HG03354 (cell line): ENCODE measurements around the gene ITPK1.
"Not testable (repeated sequence)": the region's sequence is repeated elsewhere in the genome, so short reads cannot be mapped to it uniquely, and the experiment has no call there.

Source experiments
- ATAC-seq: cut with Tn5 transposase; IDR thresholded peaks from one replicate; pipeline ENCODE4 v1.9.1; 2021; ENCODE audit warnings: mild to moderate bottlenecking; ENCODE audit not compliant: unreplicated experiment, poor library complexity, severe bottlenecking

ITPK1 gene

GRCh38 chr14:93065272-93065730 is 50.4 kb downstream of the ITPK1 start:
- ATAC-seq: no peak

- no peak for ATAC-seq
Observed at GRCh38 chr14:93064411-93065271, 51.1 kb downstream of the ITPK1 start.

GRCh38 chr14:93063393-93063792 is 52.3 kb downstream of the ITPK1 start:
- ATAC-seq: no peak

GRCh38 chr14:93062890-93063289 is 52.8 kb downstream of the ITPK1 start:
- no peak for ATAC-seq

GRCh38 chr14:93062013-93062412 is 53.7 kb downstream of the ITPK1 start:
- ATAC-seq: not testable (repeated sequence)

- no peak for ATAC-seq
Observed at GRCh38 chr14:93061380-93062012, 54.2 kb downstream of the ITPK1 start.

GRCh38 chr14:93060841-93061240 is 54.9 kb downstream of the ITPK1 start:
- no peak for ATAC-seq

GRCh38 chr14:93059917-93060545 is 55.7 kb downstream of the ITPK1 start:
- no peak for ATAC-seq

- ATAC-seq: no peak
Observed at GRCh38 chr14:93059260-93059659, 56.5 kb downstream of the ITPK1 start.

GRCh38 chr14:93057586-93058280 is 58.0 kb downstream of the ITPK1 start:
- ATAC-seq: no peak

GRCh38 chr14:93056840-93057585 is 58.7 kb downstream of the ITPK1 start:
- ATAC-seq: no peak

- ATAC-seq: no peak
Observed at GRCh38 chr14:93056166-93056839, 59.4 kb downstream of the ITPK1 start.

- ATAC-seq: no peak
Observed at GRCh38 chr14:93055651-93056115, 60.0 kb downstream of the ITPK1 start.

- no peak for ATAC-seq
Observed at GRCh38 chr14:93054876-93055275, 60.8 kb downstream of the ITPK1 start.

- no peak for ATAC-seq
Observed at GRCh38 chr14:93054006-93054405, 61.7 kb downstream of the ITPK1 start.

- no peak for ATAC-seq
Observed at GRCh38 chr14:93051600-93052546, 63.9 kb downstream of the ITPK1 start.

- ATAC-seq: no peak
Observed at GRCh38 chr14:93050761-93051160, 65.0 kb downstream of the ITPK1 start.

- ATAC-seq: no peak
Observed at GRCh38 chr14:93049867-93050331, 65.8 kb downstream of the ITPK1 start.
